Measurements from ENCODE around the gene POLD2.

POLD2 gene

GRCh38 chr7:44121761-44122420 is 1.5 kb downstream of the POLD2 start:
- no peak for DNase-seq (ENCODE audit: low read depth, low spot score)
- Histone ChIP-seq H3K9me3 (ENCODE audit: insufficient read depth, low read length) (peaks cover 3% of the 10 kb centered on the region; the same call in 1 of the 2 replicates), H3K27me3 (ENCODE audit: insufficient read depth, insufficient read length) (peaks cover 6% of the 10 kb centered on the region), H3K4me3 (ENCODE audit: insufficient read length, low read depth) (no peak overlapping the region), H3K4me1 (ENCODE audit: insufficient read depth, insufficient read length) (peaks cover 6% of the 10 kb centered on the region), H3K9ac (ENCODE audit: insufficient read length, low read depth) (no peak overlapping the region), H3K36me3 (ENCODE audit: insufficient read depth, insufficient read length, low read length) (peaks cover 49% of the 10 kb centered on the region)
- TF ChIP-seq YY1 (IDR thresholded peaks at IDR 0.05; ENCODE audit: insufficient read depth, insufficient read length) (no peak), SUZ12 (IDR thresholded peaks at IDR 0.05; ENCODE audit: extremely low read depth, insufficient read depth, insufficient read length) (no peak), ZNF274 (IDR thresholded peaks at IDR 0.05; ENCODE audit: low read depth, low read length) (no peak)

GRCh38 chr7:44120395-44120794 is 3.0 kb downstream of the POLD2 start:
- H3K9me3 ChIP-seq (ENCODE audit: insufficient read depth, low read length), result no peaks in the 10 kb centered on the region
- H3K36me3 ChIP-seq (ENCODE audit: insufficient read depth, insufficient read length, low read length), result peaks cover 64% of the 10 kb centered on the region
- H3K4me1 ChIP-seq (ENCODE audit: insufficient read depth, insufficient read length), result peaks cover 6% of the 10 kb centered on the region
- no peak overlapping the region for H3K4me3 ChIP-seq (ENCODE audit: insufficient read length, low read depth)
- H3K27me3 ChIP-seq (ENCODE audit: insufficient read depth, insufficient read length), result peaks cover 6% of the 10 kb centered on the region
- no peak for DNase-seq (ENCODE audit: low read depth, low spot score)
- TF ChIP-seq ZNF274 (IDR thresholded peaks at IDR 0.05; ENCODE audit: low read depth, low read length), result no peak
- TF ChIP-seq SUZ12 (IDR thresholded peaks at IDR 0.05; ENCODE audit: extremely low read depth, insufficient read depth, insufficient read length), result no peak
- no peak for TF ChIP-seq YY1 (IDR thresholded peaks at IDR 0.05; ENCODE audit: insufficient read depth, insufficient read length)
- no peak overlapping the region for H3K9ac ChIP-seq (ENCODE audit: insufficient read length, low read depth)

GRCh38 chr7:44119829-44120380 is 3.4 kb downstream of the POLD2 start:
- peaks cover 6% of the 10 kb centered on the region for H3K4me1 ChIP-seq (ENCODE audit: insufficient read depth, insufficient read length)
- H3K4me3 ChIP-seq (ENCODE audit: insufficient read length, low read depth), result no peak overlapping the region
- no peak for DNase-seq (ENCODE audit: low read depth, low spot score)
- H3K27me3 ChIP-seq (ENCODE audit: insufficient read depth, insufficient read length), result peaks cover 2% of the 10 kb centered on the region
- peaks cover 69% of the 10 kb centered on the region for H3K36me3 ChIP-seq (ENCODE audit: insufficient read depth, insufficient read length, low read length)
- TF ChIP-seq YY1 (IDR thresholded peaks at IDR 0.05; ENCODE audit: insufficient read depth, insufficient read length) (no peak), SUZ12 (IDR thresholded peaks at IDR 0.05; ENCODE audit: extremely low read depth, insufficient read depth, insufficient read length) (no peak), ZNF274 (IDR thresholded peaks at IDR 0.05; ENCODE audit: low read depth, low read length) (no peak)
- H3K9ac ChIP-seq (ENCODE audit: insufficient read length, low read depth), result no peak overlapping the region
- no peaks in the 10 kb centered on the region for H3K9me3 ChIP-seq (ENCODE audit: insufficient read depth, low read length)

GRCh38 chr7:44117801-44118429 is 5.4 kb downstream of the POLD2 start:
- Histone ChIP-seq H3K27me3 (ENCODE audit: insufficient read depth, insufficient read length) (no peaks in the 10 kb centered on the region), H3K9ac (ENCODE audit: insufficient read length, low read depth) (no peak overlapping the region), H3K4me1 (ENCODE audit: insufficient read depth, insufficient read length) (peaks cover 9% of the 10 kb centered on the region), H3K4me3 (ENCODE audit: insufficient read length, low read depth) (no peak overlapping the region), H3K36me3 (ENCODE audit: insufficient read depth, insufficient read length, low read length) (peaks cover 86% of the 10 kb centered on the region), H3K9me3 (ENCODE audit: insufficient read depth, low read length) (no peaks in the 10 kb centered on the region)
- TF ChIP-seq YY1 (IDR thresholded peaks at IDR 0.05; ENCODE audit: insufficient read depth, insufficient read length), result no peak
- no peak for TF ChIP-seq ZNF274 (IDR thresholded peaks at IDR 0.05; ENCODE audit: low read depth, low read length)
- no peak for TF ChIP-seq SUZ12 (IDR thresholded peaks at IDR 0.05; ENCODE audit: extremely low read depth, insufficient read depth, insufficient read length)
- DNase-seq (ENCODE audit: low read depth, low spot score), result no peak

GRCh38 chr7:44116789-44117666 is 6.3 kb downstream of the POLD2 start:
- DNase-seq (ENCODE audit: low read depth, low spot score), result no peak
- H3K27me3 ChIP-seq (ENCODE audit: insufficient read depth, insufficient read length), result no peaks in the 10 kb centered on the region
- peaks cover 7% of the 10 kb centered on the region for H3K4me1 ChIP-seq (ENCODE audit: insufficient read depth, insufficient read length)
- H3K36me3 ChIP-seq (ENCODE audit: insufficient read depth, insufficient read length, low read length), result peaks cover 92% of the 10 kb centered on the region
- H3K4me3 ChIP-seq (ENCODE audit: insufficient read length, low read depth), result no peak overlapping the region
- no peak for TF ChIP-seq SUZ12 (IDR thresholded peaks at IDR 0.05; ENCODE audit: extremely low read depth, insufficient read depth, insufficient read length)
- no peak for TF ChIP-seq ZNF274 (IDR thresholded peaks at IDR 0.05; ENCODE audit: low read depth, low read length)
- TF ChIP-seq YY1 (IDR thresholded peaks at IDR 0.05; ENCODE audit: insufficient read depth, insufficient read length), result no peak
- no peak overlapping the region for H3K9ac ChIP-seq (ENCODE audit: insufficient read length, low read depth)
- H3K9me3 ChIP-seq (ENCODE audit: insufficient read depth, low read length), result no peaks in the 10 kb centered on the region

GRCh38 chr7:44116087-44116788 is 7.1 kb downstream of the POLD2 start:
- no peak for DNase-seq (ENCODE audit: low read depth, low spot score)
- Histone ChIP-seq H3K27me3 (ENCODE audit: insufficient read depth, insufficient read length) (no peaks in the 10 kb centered on the region), H3K9ac (ENCODE audit: insufficient read length, low read depth) (no peak overlapping the region), H3K4me3 (ENCODE audit: insufficient read length, low read depth) (no peak overlapping the region), H3K4me1 (ENCODE audit: insufficient read depth, insufficient read length) (peaks cover 3% of the 10 kb centered on the region), H3K9me3 (ENCODE audit: insufficient read depth, low read length) (no peaks in the 10 kb centered on the region), H3K36me3 (ENCODE audit: insufficient read depth, insufficient read length, low read length) (peaks cover 92% of the 10 kb centered on the region)
- TF ChIP-seq ZNF274 (IDR thresholded peaks at IDR 0.05; ENCODE audit: low read depth, low read length), result no peak
- TF ChIP-seq YY1 (IDR thresholded peaks at IDR 0.05; ENCODE audit: insufficient read depth, insufficient read length), result no peak
- no peak for TF ChIP-seq SUZ12 (IDR thresholded peaks at IDR 0.05; ENCODE audit: extremely low read depth, insufficient read depth, insufficient read length)

All from NT2/D1 (cell line).